ENCODE measurements around the gene GJB5. TPM values are rescaled to one million over a fixed set of nuclear protein-coding genes. Genes with fewer than 3 reads are reported as not detected.

Gene GJB5
- total and polyA plus RNA-seq, 8 donors, result 0.37 to 23.9 TPM; not detected in 6

DNA sequence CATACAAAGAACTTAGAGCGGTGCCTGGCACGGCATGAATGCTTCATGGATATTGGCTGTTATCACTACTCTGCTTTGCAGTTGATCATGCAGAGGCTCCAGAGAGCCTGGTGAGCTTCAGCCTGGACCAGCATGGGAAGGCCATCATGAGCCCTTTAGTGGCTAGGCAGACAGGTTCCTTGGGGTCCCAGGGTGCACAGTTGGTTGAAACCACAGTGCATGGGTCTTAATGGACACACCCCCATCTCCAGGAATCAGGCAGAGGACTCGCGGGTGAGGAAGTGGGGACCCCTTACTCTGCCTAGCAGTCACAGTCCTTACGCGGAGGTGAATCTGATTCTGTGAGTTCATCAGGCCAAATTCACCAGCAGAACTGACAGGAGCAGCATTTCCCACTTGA is 1.1 kb downstream of the GJB5 start:
- DNase-seq, result no peak
- no peaks in the 10 kb centered on the region for H3K9me3 ChIP-seq
- no peaks in the 10 kb centered on the region for H3K4me1 ChIP-seq
- H3K27ac ChIP-seq, result no peak overlapping the region
- H3K36me3 ChIP-seq, result no peaks in the 10 kb centered on the region
- TF ChIP-seq EP300 (IDR thresholded peaks at IDR 0.05) (no peak), POLR2AphosphoS5 (IDR thresholded peaks at IDR 0.05) (no peak), POLR2A (IDR thresholded peaks at IDR 0.05) (no peak)
- TF ChIP-seq, protein P1, sequence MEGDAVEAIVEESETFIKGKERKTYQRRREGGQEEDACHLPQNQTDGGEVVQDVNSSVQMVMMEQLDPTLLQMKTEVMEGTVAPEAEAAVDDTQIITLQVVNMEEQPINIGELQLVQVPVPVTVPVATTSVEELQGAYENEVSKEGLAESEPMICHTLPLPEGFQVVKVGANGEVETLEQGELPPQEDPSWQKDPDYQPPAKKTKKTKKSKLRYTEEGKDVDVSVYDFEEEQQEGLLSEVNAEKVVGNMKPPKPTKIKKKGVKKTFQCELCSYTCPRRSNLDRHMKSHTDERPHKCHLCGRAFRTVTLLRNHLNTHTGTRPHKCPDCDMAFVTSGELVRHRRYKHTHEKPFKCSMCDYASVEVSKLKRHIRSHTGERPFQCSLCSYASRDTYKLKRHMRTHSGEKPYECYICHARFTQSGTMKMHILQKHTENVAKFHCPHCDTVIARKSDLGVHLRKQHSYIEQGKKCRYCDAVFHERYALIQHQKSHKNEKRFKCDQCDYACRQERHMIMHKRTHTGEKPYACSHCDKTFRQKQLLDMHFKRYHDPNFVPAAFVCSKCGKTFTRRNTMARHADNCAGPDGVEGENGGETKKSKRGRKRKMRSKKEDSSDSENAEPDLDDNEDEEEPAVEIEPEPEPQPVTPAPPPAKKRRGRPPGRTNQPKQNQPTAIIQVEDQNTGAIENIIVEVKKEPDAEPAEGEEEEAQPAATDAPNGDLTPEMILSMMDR (IDR thresholded peaks at IDR 0.05), result no peak
- WGBS, 5 donors, result 90 to 94% (median 93%) methylated on average over 6 of the region's 6 CpGs
- H3K27me3 ChIP-seq, result peaks cover 0 to 21% (median 0%) of the 10 kb centered on the region in 3 donors
- intact Hi-C loops (cut with DNase I; ENCODE audit: low total_unique reads), result no loop called here
- no peak overlapping the region for H3K4me3 ChIP-seq

DNA sequence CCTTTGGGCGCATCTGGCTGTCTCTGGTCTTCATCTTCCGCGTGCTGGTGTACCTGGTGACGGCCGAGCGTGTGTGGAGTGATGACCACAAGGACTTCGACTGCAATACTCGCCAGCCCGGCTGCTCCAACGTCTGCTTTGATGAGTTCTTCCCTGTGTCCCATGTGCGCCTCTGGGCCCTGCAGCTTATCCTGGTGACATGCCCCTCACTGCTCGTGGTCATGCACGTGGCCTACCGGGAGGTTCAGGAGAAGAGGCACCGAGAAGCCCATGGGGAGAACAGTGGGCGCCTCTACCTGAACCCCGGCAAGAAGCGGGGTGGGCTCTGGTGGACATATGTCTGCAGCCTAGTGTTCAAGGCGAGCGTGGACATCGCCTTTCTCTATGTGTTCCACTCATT is 2.5 kb downstream of the GJB5 start:
- DNase-seq, result no peak
- Histone ChIP-seq H3K4me3 (no peak overlapping the region), H3K36me3 (no peaks in the 10 kb centered on the region), H3K27ac (no peak overlapping the region), H3K27me3 (peaks cover 0 to 31% (median 0%) of the 10 kb centered on the region in 3 donors), H3K9me3 (no peaks in the 10 kb centered on the region), H3K4me1 (no peaks in the 10 kb centered on the region)
- intact Hi-C loops (cut with DNase I; ENCODE audit: low total_unique reads), result no loop called here
- TF ChIP-seq POLR2AphosphoS5 (IDR thresholded peaks at IDR 0.05) (no peak), EP300 (IDR thresholded peaks at IDR 0.05) (no peak), POLR2A (IDR thresholded peaks at IDR 0.05) (no peak)
- TF ChIP-seq, protein P1 (IDR thresholded peaks at IDR 0.05), result no peak
- 86 to 94% (median 91%) methylated on average over 14 to 21 of the region's 21 CpGs for WGBS, 5 donors

DNA sequence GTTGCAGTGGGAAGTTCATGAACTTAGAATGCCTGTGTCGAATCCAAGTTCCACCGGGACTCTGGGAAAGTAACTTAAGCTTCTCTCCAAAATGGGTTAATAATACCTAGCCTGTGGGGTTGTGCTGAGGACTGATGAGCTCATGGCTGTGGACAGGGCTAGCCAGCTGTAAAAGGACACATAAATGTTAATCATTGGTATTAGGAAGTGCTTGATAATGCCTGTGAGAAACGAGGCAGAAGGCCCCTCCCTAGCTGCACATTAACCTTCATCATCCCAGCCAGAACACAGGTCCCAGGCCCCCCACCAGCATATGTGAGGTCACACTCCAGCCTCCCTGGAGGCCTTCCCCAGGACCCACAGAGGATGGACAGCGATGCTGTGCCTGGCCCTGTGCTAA is 3.9 kb downstream of the GJB5 start:
- no peak for DNase-seq
- 66 to 73% (median 71%) methylated on average over 4 of the region's 4 CpGs for WGBS, 5 donors
- TF ChIP-seq POLR2A (IDR thresholded peaks at IDR 0.05), result no peak
- H3K27ac ChIP-seq, result no peak overlapping the region
- H3K36me3 ChIP-seq, result no peaks in the 10 kb centered on the region
- H3K27me3 ChIP-seq, result peaks cover 0 to 40% (median 0%) of the 10 kb centered on the region in 3 donors
- no peak overlapping the region for H3K4me3 ChIP-seq
- no peaks in the 10 kb centered on the region for H3K4me1 ChIP-seq
- intact Hi-C loops (cut with DNase I; ENCODE audit: low total_unique reads), result no loop called here
- H3K9me3 ChIP-seq, result no peaks in the 10 kb centered on the region

DNA sequence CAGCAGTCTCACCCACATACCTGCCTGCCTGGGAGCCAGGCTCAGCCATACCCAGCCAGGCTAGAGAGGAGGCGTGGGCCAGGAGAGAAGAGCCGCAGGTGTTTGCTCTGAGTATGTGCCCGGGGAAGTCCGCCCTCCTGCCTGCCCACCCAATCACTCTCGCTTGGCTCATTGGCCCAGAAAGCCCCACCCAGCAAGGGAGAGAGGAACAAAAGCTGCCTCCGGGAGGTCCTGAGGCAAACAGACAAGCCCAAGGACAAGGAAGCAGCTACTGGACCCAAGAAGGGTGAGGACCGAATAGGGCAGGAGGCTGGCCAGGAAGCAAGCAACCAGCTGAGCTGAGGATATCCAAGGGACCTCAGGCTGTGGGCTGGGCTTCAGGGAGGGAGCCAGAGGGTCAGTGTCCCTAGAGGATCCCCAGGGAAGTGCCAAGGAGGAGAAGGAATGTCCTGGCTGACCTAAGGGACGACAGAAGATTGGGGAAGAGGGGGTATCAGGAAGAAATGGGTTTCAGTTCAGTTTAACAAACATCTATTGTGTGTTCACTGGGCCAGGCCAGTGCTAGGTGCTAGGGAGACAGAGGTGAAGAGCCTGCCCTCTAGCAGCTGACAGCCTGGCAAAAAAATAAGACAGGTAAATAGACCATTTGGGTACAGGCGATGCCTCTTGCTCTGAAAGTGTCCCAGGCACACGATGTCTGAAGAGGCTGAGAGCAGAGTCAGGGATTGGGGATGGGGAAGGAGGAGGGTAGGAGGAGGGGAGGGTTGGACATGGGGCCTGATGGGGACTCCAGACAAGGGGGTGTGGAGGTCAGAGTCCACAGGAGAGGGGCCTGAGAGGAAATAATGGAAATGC is 4.9 kb downstream of the GJB5 start, which contains the start of gene GJB4:
TSS of gene GJB4 (plus strand) at position 238 of the 855 bp plus-strand sequence. CDS start 1,515 bp downstream, outside the sequence.
- Histone ChIP-seq H3K36me3 (no peaks in the 10 kb centered on the region), H3K27ac (no peak within 1 kb of the TSS), H3K4me3 (no peak within 1 kb of the TSS), H3K27me3 (peaks cover 0 to 45% (median 0%) of the 10 kb centered on the region in 3 donors), H3K4me1 (no peaks in the 10 kb centered on the region), H3K9me3 (no peaks in the 10 kb centered on the region)
- no peak for TF ChIP-seq EP300 (IDR thresholded peaks at IDR 0.05)
- TF ChIP-seq POLR2A (IDR thresholded peaks at IDR 0.05), result no peak
- TF ChIP-seq, protein P1 (IDR thresholded peaks at IDR 0.05), result no peak
- TF ChIP-seq POLR2AphosphoS5 (IDR thresholded peaks at IDR 0.05), result no peak
- DNase-seq, result peak in 1 of 2 donors; percentile 46
- 26 to 46% (median 38%) methylated on average over 5 to 10 of the region's 10 CpGs for WGBS, 5 donors
- intact Hi-C loops (cut with DNase I; ENCODE audit: low total_unique reads), result no loop called here
